SH-SY5Y (cell line): ENCODE data around the gene ETV6.

Experiments
- GATA2 ChIP-seq: IDR thresholded peaks from 2 replicates; pipeline ENCODE4 v1.6.1; 2011; ENCODE audit warnings: mild to moderate bottlenecking, low read depth, low read length
- GATA3 ChIP-seq: IDR thresholded peaks from 2 replicates; pipeline ENCODE4 v1.6.1; 2011; ENCODE audit warnings: low read depth, mild to moderate bottlenecking, low read length, moderate library complexity

DNA sequence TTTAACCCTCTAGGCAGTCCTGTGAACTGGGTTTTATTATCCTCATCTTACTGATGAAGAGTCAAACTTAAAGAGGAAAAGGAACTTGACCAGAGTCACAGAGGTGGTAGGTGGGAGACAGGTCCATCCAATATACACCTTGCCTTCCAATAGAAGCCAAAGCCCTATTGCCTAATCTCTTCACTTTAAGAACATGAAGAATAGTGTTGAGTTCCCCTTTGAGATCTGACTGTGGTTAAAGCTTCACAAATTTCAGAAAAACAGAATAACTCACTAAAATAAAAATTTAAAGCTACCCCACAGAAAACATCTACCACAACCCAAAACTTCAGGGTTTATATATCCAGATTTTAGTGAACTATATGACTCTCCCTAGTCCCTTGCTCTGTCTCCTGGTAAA, 115.4 kb downstream of the ETV6 start:
- TF ChIP-seq GATA3: no peak
- no peak for TF ChIP-seq GATA2
